GM21381 (cell line): Measurements from ENCODE around the gene BRD1.

ENCODE experiments used
- ATAC-seq: cut with Tn5 transposase; IDR thresholded peaks from one replicate; pipeline ENCODE4 v1.9.1; 2021; ENCODE audit warnings: mild to moderate bottlenecking, moderate library complexity; ENCODE audit not compliant: unreplicated experiment

BRD1 gene

DNA sequence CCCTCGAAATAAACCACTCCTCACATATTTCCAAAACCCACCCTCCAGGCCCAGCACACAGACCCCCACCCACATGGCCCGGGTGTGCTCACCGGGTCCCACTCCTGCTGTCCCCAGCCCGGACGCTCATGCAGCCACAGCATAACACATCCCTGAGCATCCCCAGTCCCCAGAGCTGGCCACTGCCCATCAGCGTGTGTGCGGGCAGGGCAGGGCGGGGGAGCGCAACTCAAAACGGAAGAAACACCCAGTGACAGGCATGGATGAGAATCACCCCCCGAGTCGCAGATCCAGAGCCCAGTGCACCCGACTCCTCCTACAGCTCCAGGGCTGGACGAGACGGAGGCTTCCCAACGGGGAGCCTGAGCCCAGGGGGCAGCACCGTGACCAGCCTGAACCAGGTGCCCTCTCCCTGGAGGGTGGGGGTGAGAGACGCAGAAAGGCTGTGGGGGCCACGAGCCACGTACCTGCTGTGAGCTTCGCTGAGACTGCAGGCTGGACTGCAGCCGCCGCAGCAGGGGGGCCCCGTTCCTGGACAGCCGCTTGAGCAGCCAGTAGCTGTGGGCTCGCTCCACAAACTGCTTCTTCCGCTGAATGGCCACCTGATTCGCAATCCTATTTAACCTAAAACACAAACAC is 23.8 kb downstream of the BRD1 start:
- ATAC-seq = no peak

DNA sequence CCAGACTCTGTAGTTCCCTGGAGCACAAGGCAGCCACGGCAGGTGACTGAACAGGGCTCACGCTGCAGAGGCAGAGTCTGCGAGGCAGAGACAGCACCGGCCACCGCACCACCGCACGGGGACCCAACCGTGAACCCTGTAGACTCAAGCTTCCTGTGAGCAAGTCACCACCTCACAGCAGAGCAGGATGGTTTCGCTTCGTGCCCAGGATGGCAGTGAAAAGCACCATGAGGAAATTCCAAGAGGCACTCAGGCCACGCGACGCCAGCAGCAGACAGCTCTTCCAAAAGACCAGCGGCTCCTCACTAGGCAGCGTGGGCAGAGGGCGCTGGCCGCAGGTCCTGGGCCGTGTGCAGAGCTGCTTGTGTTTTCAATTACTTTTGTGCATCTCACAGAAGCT is 24.5 kb downstream of the BRD1 start:
- ATAC-seq = no peak

DNA sequence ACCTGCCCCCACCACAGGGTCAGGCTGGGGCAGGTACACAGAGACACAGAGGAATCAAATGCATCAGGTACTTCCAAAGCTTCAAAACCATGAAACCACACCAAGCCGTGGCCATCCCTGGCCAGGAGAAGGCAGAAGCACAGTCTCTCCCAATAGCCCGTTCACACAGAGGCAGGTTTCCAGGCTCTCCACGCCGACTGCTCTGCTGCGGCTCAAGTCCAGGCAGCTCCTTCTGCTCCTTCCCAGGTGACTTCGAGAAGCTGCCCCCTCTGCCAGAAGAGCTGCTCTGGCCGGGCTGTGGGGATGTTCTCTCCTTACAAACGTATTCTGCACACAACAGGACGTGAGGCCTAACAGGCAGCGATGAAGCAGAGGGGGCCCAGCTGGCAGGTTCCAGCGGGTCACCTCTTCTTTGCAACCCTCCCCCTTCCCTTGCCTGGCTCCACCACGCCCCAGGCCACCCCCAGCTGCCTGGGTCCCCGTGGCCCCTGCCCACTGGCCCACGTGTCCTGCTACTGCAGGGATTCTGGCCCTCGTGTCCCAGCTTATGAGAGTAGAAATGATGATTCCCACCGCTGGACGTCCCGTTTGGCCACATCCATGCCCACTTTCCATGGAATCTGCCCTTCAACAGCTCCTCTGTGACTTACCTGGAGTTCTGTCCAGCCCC is 26.1 kb downstream of the BRD1 start:
- no peak for ATAC-seq

DNA sequence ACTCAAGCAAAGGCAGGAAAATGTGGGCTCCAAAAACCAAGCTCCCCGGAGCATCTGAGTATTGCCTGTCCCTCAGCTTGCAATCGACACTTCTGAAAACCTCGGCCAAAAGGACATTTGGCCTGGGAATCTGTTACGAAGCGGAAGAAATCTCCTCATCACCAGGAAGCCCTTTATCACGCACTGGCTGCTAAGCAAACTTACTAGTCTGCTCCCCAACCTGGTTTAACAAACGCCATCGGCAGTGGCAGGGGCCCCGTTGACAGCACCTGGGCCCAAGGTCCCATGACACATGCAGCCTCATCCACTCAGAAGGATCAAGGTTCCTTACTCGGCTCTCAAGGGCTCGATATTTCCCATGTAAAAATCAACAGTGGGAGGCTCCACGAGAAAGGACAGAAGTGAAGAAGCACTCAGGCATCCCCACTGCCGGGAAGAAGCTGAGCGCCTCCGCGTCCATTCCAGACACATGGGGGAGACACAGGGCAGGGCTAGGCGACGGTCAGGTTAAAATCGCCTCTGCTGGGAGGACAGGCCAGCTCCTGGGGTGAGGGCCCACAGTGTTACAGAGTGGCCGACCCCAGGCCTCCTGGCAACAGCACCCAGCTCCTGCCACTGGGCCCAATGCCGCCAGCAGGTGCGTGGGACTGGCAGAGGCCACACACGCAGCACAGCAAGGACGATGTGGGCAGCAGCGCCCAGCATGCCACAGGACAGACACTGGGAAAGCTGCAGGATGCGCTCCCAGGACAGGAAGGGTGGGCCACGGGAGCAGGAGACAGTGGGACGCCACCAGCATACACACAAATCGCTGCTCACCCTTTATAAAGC is 27.1 kb downstream of the BRD1 start:
- ATAC-seq = no peak

DNA sequence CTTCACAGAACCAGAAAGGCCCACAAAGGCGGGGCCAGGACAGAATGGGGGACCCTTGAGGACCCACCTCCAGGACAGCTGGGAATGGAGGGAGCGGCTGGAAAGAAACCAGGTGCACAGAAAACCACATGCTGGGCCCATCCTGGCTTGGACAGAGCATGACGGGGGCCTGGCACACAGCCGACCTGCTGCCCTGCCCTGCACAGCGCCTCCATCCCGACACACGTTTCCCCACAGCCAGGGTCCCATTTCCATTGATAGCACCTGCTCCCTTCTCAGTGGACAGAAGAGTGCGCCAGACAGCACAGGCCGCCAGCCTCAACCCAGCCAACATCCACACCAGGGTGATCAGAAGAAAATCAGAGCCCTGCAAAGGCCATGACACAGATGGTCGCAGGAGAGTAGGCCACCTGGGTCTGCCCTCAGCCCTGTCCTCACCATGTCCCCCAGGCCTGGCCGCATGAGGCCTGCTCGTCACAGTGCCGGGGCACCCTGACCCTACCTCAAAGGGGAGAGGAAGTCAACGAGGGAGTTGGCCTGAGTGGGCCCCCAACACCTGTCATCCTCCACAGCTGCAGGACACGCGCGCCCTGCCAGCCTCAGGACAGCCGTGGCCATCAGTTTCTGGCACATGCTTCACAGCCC is 28.1 kb downstream of the BRD1 start:
- no peak for ATAC-seq

DNA sequence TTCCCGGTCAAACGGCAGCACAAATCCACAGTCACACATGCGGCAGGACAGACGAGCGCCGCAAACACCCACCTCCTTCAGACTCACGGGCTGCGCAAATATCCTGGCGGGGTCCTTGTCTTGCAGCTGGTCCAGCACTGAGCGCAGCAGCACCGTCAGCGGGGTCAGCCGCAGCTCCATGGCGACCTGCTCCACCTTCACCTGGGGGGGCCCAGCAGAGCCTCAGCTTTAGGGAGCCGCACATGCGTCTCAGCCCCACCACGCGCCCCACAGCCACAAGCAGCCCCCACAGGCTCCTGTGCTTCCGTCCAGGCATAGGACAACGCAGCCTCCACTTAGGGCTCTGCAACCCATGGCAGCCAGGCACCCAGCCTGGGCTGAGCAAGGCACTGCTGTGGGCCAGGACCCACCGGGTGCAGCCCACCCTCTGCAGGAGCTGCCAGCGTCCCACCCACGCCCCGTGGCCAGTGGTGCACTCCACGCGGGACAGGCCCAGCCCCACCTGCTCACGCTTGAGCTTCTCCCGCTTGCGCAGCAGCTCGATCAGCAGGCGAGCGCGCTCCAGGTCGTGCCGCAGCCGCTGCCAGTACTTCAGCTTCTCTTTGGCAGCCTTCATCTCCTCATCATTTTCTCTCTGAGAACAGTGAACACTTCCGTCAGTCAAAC is 29.1 kb downstream of the BRD1 start:
- no peak for ATAC-seq

DNA sequence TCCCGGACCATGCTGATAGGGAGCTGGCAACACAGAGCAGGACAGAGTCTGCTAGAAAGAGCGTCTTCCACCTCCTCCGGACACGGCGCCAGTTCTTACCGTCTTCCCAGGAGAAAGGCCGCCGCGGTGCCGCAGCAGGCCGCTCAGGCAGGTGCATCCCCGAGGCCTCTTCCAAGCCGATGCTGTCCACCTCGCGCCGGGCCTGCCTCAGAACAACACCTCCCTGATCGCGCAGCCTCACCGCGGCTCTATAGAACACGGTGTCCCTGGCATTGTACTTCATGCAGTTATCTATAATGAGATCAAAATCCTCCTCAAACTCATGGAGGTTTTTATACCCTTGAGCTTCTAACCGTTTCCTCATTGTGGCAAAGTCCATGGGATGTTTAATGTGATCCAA is 30.0 kb downstream of the BRD1 start:
- ATAC-seq = no peak

DNA sequence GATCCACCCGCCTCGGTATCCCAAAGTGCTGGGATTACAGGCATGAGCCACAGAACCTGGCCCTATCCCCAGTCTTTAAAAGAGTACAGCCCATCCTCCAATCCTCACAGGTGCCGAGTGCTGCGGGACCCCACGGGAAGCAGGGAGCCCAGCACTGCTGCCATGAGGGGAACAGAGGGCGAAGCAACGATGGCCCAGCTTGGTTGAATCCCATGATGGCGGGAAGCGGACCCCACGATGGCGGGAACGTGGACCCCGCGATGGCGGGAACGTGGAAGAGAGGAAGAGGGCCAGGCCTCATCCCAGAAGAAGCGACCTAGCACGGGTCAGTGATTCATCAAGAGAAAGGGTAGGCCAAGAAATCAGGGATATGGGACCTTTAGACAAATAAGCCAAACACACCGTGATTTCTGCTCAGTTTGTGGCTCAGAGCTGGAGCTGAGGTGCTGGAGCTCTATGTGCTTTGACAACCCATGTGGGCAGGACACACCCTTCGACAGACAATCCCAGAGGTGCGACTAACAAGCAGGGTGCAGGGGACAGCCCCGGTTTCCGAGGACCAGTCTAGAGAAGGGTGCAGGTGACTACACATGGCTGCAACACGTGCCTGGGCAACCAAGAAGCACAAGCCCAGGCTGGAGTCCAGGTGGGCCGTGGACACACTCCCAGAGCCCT is 30.9 kb downstream of the BRD1 start:
- ATAC-seq = no peak

DNA sequence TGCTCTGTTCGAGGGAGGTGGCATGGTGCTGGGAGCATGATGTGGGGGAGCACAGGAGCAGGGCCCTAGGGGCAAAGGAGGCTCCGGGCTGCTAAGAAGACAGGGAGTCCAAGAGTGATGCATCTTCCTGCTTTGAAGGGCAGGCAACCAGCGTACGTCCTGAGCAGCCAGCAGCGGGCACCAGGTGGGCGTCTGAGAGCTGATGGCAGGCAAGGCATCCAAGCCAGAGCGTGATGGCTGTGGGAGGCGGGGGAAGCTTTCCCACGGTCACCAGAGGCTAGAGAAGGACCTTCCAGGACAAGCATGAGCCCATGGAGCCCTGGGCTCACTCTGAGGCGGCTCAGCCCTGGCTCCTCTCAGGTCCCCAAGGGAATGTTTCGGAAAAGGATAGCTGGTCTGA is 32.2 kb downstream of the BRD1 start:
- ATAC-seq = no peak

DNA sequence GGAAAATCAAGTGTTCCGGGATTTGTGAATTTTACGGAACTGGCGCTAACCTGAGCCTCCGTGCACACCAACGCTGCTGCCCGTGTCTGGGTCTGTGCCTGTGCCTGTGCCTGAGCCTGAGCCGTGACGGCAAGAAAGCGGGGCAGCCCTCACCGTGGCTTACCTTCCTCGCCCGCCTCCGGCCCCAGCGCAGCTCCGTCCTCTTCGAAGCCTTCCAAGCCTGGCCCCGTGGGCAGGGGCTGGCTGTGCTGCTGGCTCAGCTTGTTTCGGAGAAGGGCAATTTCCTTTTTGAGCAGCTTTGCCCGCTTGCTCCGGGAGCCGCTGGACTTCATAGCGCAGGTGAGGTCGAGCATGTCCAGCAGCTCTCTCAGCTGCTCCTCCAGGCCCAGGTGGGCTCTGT is 33.8 kb downstream of the BRD1 start:
- no peak for ATAC-seq

DNA sequence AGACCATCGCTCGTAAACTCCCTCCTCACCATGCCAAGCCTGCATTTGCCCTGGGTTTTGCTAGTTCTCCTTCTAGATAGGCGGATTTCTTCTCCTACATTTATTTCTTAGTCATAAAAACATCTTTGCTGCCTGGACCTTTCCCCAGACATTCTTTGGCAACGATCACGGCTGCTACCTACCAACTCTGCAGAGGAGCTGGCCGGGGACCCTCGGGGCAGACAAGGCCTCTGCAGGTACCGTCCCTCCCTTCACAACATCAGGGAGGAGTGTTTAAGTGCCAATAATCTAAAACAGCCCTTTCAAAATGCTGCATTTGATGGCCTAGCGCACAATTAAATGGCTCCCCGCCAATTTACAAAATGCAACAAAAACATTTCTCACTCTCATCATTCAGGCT is 34.4 kb downstream of the BRD1 start:
- ATAC-seq = no peak

DNA sequence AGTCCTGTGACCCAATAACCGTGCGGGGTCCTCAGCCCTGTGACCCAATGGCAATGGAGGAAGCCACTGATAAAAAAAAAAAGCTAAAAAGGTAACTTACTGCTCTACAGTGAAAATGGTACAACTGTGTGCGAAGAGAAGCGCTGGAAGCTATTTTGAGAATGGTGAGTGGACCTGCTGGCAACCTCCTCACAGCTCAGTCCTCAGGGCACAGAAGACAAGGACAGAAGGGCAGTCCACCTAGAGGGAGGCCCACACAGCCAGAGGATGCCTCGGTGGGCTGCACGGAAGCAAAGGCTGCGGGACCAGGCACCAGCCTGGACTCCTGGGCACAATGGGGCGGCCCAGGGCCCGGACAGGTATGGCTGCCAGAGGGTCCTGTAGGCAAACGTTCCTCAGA is 35.6 kb downstream of the BRD1 start:
- ATAC-seq = no peak

DNA sequence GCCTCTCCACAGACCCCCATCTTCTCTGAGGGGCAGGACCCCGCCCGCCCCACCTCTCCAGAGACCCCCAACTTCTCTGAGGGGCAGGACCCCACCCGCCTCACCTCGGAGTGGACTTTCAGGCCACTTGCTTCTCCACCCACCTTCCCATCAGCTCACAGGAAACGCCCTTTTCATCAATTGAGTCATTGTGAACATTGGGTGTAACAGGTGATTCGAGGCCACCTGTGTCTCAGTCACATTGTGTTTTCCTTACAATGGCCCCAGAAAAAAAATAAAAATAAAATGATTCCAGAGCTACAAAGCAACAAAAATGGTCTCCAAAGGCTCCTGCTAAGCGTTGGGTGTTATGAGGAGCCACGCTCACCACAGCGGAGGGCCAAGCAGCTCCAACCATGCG is 36.0 kb downstream of the BRD1 start:
- no peak for ATAC-seq

DNA sequence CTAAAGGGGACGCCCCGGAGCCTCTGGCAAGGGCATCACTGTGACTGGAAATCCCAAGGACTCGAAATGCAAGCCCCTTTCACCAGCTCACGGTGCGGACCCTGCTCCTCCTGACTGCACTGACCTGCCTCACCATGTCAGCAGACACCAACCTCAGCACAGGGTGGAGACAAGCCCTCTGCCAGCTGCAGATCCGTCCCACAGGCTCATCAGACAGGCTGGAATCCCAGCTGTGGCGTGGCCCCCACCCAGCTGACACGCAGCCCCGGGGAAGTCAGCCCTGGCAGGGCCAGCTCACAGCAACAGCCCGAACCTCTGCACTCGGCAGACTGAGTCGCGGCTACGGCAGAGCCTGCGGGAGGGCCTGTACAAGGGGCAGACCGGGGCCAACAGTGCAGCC is 36.8 kb downstream of the BRD1 start:
- ATAC-seq = no peak

DNA sequence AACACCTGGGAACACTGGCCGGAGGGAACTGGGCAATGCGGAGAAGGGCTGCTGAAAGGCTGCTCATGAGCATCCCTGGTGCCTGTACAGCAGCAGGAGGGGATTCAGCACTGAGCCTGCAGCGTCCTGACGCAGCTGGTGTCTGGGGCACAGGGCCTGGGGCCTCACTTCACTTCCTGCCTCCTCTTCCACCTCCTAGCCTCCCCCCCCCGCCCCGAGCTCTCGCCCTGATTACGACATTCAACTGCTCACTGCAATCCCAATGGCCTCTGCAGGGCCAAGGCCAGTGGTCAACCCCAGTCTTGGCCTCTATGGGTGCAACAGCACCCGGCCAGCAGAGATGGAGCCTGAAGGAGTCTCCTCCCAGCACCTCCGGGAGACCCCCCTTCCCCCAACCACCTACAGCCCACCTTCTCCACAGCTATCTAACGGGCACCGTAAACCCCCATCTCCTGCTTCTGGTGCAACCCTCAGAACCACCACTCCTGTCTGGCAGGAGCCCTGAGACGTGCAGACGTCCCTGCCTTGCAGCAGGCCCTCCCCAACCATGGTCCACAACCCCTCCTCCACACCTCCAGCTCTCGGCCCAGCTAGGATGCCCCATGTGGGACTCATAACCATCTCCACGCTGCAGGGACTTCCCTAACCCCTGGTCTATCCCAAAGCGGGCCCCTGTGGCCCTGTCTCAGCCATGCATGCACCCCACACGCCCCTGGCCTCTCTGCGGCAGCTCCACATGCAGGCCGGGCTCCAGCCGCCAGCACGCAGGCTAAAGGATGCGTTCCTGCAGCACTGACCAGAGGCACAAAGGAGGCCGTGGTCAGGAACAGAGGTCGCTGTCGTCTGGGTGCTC is 38.2 kb downstream of the BRD1 start:
- no peak for ATAC-seq

DNA sequence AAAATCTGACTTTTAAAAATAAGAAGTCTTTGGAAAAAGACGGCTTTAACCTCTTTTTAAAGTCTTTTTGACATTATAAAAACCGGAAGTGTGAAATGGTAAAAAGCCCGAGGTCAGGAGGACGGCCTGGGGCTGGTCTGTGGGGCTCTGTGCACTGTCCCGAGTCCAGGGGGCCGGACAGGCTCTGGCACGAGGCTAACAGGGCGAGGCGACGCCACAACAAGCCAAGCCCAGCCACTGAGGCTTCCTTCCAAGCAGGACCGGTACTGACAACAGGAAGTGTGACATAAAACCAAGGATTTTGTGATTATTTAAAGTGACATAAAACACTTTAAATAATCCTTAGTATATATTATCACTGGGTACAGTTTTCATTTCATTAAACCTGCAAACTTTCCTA is 39.2 kb downstream of the BRD1 start:
- no peak for ATAC-seq

DNA sequence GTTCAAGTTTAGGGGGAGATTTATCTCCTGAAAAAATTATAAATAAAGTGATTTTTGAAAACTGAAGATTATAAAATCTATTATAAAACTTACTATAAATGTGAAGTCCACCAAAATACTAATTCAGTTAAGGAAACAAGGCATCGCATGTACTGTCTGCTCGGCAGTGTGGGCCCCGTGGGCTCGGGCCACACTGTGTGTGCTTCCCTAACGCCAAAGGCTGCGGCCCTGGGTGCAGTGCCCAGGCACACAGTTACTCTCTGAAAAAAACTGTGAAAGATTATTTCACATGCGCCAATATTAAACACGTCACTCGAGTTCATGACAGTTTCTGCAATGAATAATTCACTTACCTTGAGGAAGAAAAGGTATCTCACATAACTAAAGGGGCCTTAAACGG is 39.8 kb downstream of the BRD1 start:
- no peak for ATAC-seq

DNA sequence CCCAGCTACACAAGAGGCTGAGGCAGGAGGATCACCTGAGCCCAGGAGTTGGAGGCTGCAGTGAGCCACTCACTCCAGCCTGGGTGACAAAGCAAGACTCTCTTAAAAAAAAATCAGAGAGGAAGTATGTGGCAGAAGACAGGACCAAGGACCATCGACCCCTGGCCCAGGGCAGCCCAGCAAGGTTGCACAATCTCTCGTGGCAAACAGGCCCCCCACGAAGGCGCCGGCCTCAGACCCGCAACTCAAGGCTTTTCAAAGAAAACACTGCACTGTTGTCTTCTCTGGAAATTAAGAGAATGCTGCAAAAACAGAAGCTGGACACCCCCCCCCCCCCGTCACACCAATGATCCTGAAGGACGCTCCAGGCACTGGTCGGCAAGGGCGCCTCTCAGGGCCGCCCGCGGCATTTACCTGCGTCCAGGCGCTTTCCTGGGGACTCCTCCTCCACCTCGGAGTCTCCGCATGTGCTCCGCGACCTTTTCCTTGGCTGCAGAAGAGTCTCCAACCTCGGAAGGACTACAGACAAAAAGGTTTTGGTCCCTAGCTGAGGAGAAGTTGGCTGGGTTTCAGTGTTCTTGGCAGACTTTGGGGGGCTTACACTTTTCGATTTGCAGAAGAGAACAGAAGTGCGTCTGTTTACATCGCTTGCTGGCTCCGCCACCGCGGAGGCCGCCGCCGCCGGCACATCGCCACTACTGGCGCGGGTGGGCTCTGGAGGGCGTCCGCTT is 40.5 kb downstream of the BRD1 start:
- no peak for ATAC-seq

DNA sequence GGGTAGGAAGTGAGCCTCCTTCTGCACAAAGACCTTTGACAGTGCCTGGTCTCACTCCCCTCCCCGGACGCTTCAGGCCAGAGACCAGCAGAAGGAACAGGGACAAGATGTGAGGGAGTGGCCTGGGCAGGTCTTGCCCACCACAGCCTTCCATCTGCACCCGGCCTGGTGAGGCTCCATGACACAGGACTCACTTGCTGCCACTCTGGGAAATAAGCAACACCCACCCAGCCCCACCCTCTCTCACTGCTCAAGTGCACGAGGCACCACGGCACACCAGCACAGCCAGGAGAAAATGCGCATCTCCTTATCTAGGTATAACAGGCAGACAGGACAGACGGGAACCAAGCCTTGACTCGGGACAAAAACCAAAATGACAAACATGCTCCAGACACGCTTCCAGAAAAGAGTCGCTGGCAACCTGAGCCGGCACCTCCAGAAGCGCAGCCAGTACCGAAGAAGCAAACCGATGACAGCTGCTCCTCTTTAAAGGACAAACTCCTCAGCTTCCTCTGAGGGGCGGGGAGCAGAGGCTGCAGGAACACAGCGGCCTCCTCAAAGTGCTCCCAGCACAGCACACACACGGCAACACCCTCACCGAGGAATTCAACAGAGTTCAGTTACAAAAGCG is 41.7 kb downstream of the BRD1 start:
- ATAC-seq = no peak
